DOHH2 (cell line): ENCODE data around the gene WBP2.

ENCODE experiments used
- EZH2phosphoT487 ChIP-seq: fragments of 200-600 bp; sonication (generic); IDR thresholded peaks from 2 replicates; pipeline ENCODE4 v1.6.1; 2017; ENCODE audit warnings: borderline replicate concordance, mild to moderate bottlenecking, antibody characterized with exemption, low read length, moderate library complexity, mixed read lengths
- TF ChIP-seq, protein P1 (sequence below): fragments of 200-600 bp; sonication (generic); IDR thresholded peaks from one replicate; pipeline ENCODE4 v1.5.1; 2014; ENCODE audit warnings: antibody characterized with exemption, mild to moderate bottlenecking, low read depth, low read length; ENCODE audit not compliant: poor library complexity, severe bottlenecking

DNA sequence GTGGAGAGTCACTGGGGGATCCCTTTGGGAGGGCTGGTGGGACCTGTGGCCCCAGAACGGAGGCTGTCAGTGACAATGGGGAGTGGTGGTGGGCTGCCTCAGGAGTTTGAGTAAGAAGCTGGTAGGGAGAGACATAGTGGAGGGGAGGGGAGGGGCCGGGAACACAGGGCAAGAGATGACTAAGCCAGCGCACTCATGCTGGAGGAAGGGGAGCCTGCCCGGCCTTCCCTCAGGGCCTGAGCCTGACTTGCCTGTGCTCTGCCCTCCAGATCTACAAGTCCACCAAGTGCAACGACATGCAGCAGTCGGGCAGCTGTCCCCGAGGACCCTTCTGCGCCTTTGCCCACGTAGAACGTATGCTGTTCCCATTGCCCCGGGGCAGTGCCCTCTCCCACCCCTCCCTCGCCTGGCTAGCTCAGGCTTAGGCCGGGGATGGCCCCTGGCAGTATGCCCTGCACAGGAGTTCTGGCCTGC lies 40.2 kb downstream of the WBP2 start:
- TF ChIP-seq, protein P1, sequence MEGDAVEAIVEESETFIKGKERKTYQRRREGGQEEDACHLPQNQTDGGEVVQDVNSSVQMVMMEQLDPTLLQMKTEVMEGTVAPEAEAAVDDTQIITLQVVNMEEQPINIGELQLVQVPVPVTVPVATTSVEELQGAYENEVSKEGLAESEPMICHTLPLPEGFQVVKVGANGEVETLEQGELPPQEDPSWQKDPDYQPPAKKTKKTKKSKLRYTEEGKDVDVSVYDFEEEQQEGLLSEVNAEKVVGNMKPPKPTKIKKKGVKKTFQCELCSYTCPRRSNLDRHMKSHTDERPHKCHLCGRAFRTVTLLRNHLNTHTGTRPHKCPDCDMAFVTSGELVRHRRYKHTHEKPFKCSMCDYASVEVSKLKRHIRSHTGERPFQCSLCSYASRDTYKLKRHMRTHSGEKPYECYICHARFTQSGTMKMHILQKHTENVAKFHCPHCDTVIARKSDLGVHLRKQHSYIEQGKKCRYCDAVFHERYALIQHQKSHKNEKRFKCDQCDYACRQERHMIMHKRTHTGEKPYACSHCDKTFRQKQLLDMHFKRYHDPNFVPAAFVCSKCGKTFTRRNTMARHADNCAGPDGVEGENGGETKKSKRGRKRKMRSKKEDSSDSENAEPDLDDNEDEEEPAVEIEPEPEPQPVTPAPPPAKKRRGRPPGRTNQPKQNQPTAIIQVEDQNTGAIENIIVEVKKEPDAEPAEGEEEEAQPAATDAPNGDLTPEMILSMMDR, result no peak
- TF ChIP-seq EZH2phosphoT487, result no peak
